HG03439 (cell line): ENCODE results near the gene TUBGCP6.
"Not testable (repeated sequence)": the region's sequence is repeated elsewhere in the genome, so short reads cannot be mapped to it uniquely, and the experiment has no call there.

Experiments used
- ATAC-seq: cut with Tn5 transposase; IDR thresholded peaks from one replicate; pipeline ENCODE4 v1.9.1; 2021; ENCODE audit warnings: mild to moderate bottlenecking, moderate library complexity; ENCODE audit not compliant: unreplicated experiment

TUBGCP6 gene

GRCh38 chr22:50171965-50172421 lies 72.8 kb downstream of the TUBGCP6 start:
- ATAC-seq = no peak

- no peak for ATAC-seq
Observed at GRCh38 chr22:50171319-50171964, 73.4 kb downstream of the TUBGCP6 start.

DNA sequence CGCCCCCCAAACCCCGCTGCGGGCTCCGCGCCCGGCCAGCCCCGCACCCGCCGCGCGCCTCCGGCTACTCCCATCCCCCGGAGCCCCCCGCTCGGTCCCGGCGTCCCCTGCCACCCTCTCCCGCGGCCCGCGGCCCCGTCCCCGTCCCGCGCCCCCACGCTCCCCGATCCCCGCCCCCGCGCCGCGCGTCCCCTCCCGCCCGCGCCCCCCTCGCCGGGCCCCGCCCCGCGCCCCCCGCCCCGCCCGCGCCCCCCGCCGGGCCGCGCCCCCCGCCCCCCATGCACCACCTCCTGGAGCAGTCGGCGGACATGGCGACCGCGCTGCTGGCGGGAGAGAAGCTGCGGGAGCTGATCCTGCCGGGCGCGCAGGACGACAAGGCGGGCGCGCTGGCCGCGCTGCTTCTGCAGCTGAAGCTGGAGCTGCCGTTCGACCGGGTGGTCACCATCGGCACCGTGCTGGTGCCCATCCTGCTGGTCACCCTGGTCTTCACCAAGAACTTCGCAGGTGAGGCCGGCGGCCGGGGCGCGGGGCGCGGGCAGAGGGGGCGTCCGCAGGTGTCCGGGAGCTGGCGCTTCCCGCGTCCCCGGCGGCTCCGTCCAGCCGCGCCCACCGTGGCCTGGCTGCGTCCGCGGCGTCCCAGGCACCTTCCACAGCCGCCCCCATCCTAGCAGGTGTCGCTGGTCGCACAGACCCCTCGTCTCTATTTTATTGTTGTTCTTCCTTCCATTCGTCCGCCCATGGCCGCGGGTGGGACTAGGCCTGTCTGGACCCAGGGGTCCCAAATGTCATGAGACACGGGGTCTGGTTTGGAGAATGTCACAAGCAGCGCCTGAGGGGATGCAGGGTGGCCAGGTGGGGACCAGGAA lies 74.1 kb downstream of the TUBGCP6 start, which contains the start of gene PANX2:
TSS of gene PANX2 (plus strand) at position 279 of the 866 bp plus-strand sequence. CDS start at position 279, 0 bp downstream.
- no peak for ATAC-seq

- ATAC-seq = no peak
Observed at GRCh38 chr22:50169774-50170341, 75.0 kb downstream of the TUBGCP6 start.

DNA sequence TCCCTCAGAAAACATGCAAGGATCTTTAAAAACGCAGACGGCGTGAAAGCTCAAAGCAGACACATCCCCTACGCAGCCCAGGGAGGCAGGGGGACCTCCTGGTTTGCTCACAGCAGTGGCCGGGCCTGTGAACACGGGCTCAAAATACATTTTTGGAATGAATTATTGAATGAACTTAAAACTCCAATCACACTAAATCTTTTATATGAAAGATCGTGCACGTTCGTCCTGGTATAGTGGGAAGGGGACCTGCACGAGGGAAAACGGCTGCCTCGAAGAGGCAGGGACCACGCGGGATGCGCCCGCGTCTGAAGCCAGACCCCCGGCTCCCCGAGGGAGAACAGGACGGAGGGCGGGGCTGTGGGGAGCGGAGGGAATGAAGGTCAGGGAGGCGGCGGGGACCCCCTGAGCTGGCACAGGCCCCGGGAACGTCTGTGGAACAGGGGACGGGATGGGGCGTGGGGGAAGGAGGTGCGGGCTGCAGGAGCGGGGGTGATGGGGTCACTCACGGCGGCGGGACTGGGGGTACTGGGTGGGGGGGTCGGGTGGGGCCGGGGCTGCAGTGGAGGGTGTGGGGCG lies 75.6 kb downstream of the TUBGCP6 start:
- no peak for ATAC-seq

DNA sequence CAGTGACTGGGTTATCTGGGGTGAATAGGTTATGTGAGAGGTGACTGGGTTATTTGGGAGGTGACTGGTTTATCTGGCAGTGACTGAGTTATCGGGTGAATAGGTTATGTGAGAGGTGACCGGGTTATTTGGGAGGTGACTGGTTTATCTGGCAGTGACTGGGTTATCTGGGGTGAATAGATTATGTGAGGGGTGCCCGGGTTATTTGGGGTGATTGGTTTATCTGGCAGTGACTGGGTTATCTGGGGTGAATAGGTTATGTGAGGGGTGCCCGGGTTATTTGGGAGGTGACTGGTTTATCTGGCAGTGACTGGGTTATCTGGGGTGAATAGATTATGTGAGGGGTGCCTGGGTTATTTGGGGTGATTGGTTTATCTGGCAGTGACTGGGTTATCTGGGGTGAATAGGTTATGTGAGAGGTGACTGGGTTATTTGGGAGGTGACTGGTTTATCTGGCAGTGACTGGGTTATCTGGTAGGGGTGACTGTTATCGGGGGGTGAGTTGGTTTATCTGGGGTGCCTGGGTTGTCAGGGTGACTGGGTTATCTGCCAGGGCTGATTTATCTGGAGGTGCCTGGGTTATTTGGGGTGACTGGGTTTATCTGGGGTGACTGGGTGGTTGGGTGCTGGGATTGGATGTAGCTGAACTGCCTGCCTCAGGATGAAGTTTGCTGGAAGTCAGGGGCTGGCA lies 76.2 kb downstream of the TUBGCP6 start:
- not testable (repeated sequence) for ATAC-seq

DNA sequence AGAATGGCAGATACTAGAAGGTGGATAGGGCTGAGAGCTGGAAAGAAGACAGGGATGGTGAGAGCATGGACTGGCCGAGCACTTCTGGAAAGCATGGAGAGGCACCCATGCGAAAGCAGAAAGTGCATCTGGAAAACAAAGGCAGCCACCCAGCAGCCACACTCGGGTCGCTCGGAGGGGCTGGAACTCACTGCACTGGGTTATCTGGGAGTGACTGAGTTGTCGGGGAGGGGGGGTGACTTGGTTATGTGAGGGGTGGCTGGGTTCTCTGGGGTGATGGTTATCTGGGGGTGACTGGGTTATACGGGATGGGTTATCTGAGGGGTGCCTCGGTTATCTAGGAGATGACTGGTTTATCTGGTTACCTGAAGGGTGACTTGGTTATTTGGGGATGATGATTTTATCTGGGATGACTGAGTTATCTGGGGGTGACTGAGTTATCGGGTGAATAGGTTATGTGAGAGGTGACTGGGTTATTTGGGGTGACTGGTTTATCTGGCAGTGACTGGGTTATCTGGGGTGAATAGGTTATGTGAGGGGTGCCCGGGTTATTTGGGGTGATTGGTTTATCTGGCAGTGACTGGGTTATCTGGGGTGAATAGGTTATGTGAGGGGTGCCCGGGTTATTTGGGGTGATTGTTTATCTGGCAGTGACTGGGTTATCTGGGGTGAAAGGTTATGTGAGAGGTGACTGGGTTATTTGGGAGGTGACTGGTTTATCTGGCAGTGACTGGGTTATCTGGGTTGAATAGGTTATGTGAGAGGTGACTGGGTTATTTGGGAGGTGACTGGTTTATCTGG lies 76.9 kb downstream of the TUBGCP6 start:
- ATAC-seq = no peak
